VCaP (cell line): ENCODE data around the gene NNMT.

Experiments used
- H3K27ac ChIP-seq: fragments of 450-650 bp; 2 replicates; pipeline ENCODE4 v1.5.1; 2017
- CTCF ChIP-seq: fragments of 450-650 bp; conservative IDR thresholded peaks from 2 replicates; pipeline ENCODE4 v1.5.1; 2017; ENCODE audit warnings: mild to moderate bottlenecking, moderate library complexity

The NNMT gene

DNA sequence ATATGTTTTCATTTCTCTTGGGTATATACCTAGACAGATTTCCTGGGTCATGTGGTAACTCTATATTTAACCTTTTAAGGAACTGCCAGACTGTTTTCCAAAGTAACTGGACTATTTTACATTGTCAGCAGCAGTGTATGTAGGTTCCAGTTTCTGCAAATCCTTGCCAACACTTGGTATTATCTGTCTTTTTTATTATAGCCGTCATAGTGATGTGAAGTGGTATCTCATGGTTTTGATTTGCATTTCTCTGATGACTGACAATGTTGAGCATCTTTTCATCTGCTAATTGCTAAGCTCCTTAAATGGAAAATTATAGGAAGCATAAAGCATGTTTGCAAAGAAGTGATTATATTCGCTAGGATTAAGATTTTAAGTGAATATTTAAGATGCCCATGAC, 13.9 kb downstream of the NNMT start:
- no peak for TF ChIP-seq CTCF

GRCh38 chr11:114311946-114312345, 15.7 kb downstream of the NNMT start:
- no peak for TF ChIP-seq CTCF
- H3K27ac ChIP-seq: no peak overlapping the region

More for the DNA sequence above, 13.9 kb downstream of the NNMT start:
- H3K27ac ChIP-seq: no peak overlapping the region

GRCh38 chr11:114314096-114314495, 17.9 kb downstream of the NNMT start:
- no peak for TF ChIP-seq CTCF

DNA sequence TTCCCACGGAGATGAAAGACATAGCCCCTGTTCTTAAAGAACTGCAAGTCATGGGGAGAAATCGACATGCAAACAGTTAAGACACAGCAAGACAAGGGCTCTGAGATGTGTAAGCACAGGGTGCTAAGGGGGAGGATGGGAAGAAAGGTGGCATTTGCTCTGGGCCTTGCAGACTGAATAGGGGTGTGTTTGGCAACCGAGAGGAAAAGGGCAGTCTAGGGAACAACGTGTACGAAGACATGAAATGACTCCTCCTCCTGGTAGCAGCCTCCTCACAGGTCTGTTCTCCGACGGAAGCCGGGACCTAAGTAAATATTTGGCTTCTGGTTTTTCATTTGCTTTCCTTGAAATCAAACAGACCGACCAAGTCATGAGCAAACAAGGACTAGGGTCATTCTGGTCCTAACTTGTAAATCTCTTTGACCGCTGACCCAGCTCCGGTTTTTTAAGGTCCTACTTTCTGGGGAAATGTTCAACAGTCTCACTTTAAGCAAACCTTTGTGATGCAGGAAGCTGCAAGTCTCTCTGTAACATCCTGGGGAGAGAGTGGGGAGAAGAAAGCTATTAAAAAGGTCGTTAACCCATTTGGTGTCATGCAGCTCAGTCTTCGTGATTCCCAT, 19.7 kb downstream of the NNMT start:
- no peak for TF ChIP-seq CTCF
- peak overlapping the region; percentile 94 for H3K27ac ChIP-seq

More at GRCh38 chr11:114314096-114314495, 17.9 kb downstream of the NNMT start:
- peak overlapping the region; percentile 94; the same call in 1 of the 2 replicates for H3K27ac ChIP-seq

DNA sequence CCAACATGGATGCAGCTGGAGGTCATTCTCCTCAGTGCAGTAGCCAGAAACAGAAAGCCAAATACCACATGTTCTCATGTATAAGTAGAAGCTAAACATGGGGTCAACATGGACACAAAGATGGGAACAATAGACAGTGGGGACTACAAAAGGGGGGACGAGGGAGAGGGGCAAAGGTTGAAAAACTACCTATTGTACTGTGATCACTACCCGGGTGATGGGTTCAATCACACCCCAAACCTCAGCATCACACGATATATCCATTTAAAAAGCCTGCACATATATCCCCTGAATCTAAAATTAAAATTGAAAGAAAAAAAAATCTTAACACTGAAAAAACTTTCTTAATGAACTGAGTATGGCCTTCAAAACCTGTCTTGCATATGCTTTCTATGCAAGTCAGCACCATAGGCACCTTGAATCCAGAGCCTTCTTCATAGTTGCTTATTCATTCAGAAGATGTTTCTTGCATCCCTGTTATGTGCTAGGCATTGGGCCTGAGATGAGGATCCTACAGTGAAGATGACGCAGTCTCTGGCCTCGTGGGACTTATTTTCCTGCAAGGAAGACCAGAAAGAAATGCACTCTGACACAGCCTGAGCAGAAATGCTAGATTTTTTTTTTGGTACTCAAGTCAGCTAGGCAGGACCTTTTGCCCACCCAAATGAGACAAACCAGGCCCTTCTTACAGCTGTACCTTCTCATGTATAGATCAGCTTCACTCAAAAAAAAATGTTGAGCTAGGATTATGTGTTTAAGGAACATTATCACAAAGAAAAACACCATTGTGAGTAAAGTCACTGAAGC, 21.0 kb downstream of the NNMT start:
- no peak for TF ChIP-seq CTCF
- H3K27ac ChIP-seq: peak overlapping the region; percentile 94

DNA sequence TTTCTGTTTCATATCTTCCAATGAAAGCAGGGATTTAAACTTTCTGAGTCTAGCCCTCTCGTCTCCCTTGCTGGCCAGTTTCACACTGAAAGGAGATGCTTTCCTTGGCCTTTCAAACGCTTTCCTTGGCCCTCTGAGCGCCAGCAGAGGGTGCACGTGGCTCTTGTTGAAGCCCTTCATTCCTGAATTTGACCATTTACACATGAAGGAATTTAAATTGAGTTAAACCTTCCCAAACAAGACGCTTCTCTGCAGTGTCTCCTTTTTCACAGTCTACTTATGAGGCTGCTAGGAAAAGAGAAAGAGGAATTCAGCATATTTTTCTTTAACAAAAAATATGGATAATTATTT, 21.6 kb downstream of the NNMT start:
- peak overlapping the region; percentile 94 for H3K27ac ChIP-seq

DNA sequence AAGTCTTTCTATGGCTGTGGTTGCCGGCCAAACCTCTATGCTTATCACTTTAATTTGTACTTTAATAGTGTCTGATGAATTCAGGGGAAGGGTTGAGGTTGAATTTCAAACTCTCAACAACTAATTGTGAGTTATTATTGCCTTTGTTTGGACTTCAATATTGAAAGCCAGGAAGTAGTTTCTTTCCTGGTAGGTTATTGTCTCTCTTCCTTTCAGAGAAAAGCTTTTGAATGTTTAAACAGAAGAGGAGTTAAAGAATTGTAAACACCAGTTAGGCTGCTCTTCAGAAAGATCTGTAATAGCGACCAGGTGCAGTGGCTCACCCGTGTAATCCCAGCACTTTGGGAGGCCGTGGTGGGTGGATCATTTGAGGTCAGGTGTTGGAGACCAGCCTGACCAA, 22.2 kb downstream of the NNMT start:
- TF ChIP-seq CTCF: no peak

More for the DNA sequence above, 21.6 kb downstream of the NNMT start:
- TF ChIP-seq CTCF: peak; percentile 51

More for the DNA sequence above, 22.2 kb downstream of the NNMT start:
- peak overlapping the region; percentile 94 for H3K27ac ChIP-seq
